ENCODE data around the gene SAMD4B.

DNA sequence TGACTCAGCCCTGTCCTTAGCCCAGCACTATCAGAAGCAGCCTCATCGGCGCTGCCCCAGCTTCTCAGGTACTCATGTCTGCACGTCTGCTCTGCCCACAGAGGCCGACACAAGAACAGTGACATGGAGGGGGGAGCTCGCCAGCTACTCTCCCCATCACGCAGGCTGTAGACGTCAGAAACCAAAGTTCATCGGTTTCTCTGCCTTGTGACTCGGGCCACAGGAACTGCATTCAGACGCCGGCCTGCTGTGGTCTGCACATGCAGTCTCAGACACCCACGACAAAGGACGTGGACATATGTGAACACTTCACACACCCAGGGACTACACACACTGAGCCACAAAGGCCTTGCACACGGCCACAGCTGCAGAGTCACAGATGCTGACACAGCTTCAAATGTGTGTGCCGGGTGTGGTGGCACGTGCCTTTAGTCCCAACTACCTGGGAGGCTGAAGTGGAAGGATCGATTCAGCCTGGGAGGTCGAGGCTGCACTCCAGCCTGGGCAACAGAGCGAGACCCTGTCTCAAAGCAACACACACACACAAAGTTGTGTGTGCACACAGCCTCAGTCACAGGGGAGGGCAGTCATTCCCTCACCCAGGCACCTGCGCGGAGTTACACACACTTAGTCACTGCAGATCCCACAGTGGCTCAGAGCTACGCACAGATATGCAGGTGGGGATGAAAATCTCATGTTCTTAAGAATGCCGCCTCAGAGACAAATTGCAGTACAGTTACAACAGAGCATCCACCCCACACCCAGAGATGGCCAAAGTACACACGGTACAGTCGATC, 59.5 kb downstream of the SAMD4B start:
- TF ChIP-seq, protein P1, sequence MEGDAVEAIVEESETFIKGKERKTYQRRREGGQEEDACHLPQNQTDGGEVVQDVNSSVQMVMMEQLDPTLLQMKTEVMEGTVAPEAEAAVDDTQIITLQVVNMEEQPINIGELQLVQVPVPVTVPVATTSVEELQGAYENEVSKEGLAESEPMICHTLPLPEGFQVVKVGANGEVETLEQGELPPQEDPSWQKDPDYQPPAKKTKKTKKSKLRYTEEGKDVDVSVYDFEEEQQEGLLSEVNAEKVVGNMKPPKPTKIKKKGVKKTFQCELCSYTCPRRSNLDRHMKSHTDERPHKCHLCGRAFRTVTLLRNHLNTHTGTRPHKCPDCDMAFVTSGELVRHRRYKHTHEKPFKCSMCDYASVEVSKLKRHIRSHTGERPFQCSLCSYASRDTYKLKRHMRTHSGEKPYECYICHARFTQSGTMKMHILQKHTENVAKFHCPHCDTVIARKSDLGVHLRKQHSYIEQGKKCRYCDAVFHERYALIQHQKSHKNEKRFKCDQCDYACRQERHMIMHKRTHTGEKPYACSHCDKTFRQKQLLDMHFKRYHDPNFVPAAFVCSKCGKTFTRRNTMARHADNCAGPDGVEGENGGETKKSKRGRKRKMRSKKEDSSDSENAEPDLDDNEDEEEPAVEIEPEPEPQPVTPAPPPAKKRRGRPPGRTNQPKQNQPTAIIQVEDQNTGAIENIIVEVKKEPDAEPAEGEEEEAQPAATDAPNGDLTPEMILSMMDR (IDR thresholded peaks at IDR 0.05), result no peak
- TF ChIP-seq, protein P2, sequence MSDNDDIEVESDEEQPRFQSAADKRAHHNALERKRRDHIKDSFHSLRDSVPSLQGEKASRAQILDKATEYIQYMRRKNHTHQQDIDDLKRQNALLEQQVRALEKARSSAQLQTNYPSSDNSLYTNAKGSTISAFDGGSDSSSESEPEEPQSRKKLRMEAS (CRISPR knock-in tag; IDR thresholded peaks at IDR 0.05), result 0 out of 2 replicates have a peak, but pooled peaks have one; percentile 28
- TF ChIP-seq TP53 (CRISPR knock-in tag; IDR thresholded peaks at IDR 0.05) (no peak), ATF1 (CRISPR knock-in tag; IDR thresholded peaks at IDR 0.05) (no peak)

Measured in WTC11 (cell line).